ENCODE measurements around the gene DCP2. TPM values are rescaled to one million over a fixed set of nuclear protein-coding genes. Genes with fewer than 3 reads are reported as not detected.

The DCP2 gene
- total and polyA plus RNA-seq, 4 donors = 9.5 to 91.5 (median 29.5) TPM

DNA sequence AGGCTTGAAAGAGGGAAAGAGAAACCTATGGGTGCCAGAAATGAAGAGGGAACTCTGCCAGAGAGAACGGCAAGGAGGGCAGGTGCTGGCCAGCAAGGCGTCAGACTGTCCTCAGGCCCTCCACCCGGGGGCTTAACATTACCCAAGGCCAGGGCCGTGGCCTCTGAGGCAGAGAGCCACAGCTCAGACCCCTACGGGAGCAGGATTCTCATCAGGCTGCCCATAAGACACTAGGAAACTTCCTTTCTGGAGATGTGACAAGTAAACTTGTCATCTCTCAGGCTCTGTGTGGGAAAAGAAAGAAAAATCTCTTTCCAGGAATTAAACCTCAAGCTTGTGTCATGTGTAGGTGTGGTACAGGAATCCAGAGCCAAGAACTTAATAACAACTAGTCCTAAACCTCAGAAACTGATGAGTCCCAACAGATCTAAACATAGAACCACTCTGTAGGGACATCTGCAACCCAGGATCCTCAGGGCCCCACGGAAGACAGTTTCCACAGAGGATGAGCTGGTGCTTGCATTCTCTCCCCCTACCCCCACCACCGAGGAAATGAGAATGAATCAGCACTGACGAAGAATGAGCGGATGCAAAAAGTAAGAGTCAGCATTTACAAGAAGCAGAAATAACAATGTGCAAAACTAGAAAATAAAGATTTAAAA is 74.3 kb downstream of the DCP2 start:
- ATAC-seq (ENCODE audit: insufficient read depth, low FRiP score) (no peak), DNase-seq (no peak)
- Histone ChIP-seq H3K27ac (ENCODE audit: low read depth in 1 of 2, low read length in 1 of 2) (no peak overlapping the region), H3K4me1 (ENCODE audit: control insufficient read depth in 5 of 5, insufficient read depth in 5 of 5, low read length in 5 of 5) (peaks cover 0 to 5% (median 0%) of the 10 kb centered on the region in 5 donors), H3K36me3 (ENCODE audit: control insufficient read depth in 4 of 4, insufficient read depth in 4 of 4, low read length in 4 of 4) (peaks cover 2 to 14% (median 7%) of the 10 kb centered on the region in 4 donors), H3K9ac (ENCODE audit: insufficient read depth in 1 of 2, low read length in 2 of 2) (no peak overlapping the region), H3K4me3 (no peak overlapping the region), H3K9me3 (ENCODE audit: control insufficient read depth in 4 of 4, insufficient read depth in 3 of 4, low read length in 3 of 4) (no peaks in the 10 kb centered on the region), H3K27me3 (ENCODE audit: control insufficient read depth in 3 of 3, insufficient read depth in 3 of 3, low read length in 2 of 3) (no peaks in the 10 kb centered on the region)
- 50 to 51% methylated on average over 9 of the region's 9 CpGs for WGBS, 2 donors
- TF ChIP-seq, protein P1, sequence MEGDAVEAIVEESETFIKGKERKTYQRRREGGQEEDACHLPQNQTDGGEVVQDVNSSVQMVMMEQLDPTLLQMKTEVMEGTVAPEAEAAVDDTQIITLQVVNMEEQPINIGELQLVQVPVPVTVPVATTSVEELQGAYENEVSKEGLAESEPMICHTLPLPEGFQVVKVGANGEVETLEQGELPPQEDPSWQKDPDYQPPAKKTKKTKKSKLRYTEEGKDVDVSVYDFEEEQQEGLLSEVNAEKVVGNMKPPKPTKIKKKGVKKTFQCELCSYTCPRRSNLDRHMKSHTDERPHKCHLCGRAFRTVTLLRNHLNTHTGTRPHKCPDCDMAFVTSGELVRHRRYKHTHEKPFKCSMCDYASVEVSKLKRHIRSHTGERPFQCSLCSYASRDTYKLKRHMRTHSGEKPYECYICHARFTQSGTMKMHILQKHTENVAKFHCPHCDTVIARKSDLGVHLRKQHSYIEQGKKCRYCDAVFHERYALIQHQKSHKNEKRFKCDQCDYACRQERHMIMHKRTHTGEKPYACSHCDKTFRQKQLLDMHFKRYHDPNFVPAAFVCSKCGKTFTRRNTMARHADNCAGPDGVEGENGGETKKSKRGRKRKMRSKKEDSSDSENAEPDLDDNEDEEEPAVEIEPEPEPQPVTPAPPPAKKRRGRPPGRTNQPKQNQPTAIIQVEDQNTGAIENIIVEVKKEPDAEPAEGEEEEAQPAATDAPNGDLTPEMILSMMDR (IDR thresholded peaks at IDR 0.05; ENCODE audit: control extremely low read depth, extremely low read depth) = no peak

DNA sequence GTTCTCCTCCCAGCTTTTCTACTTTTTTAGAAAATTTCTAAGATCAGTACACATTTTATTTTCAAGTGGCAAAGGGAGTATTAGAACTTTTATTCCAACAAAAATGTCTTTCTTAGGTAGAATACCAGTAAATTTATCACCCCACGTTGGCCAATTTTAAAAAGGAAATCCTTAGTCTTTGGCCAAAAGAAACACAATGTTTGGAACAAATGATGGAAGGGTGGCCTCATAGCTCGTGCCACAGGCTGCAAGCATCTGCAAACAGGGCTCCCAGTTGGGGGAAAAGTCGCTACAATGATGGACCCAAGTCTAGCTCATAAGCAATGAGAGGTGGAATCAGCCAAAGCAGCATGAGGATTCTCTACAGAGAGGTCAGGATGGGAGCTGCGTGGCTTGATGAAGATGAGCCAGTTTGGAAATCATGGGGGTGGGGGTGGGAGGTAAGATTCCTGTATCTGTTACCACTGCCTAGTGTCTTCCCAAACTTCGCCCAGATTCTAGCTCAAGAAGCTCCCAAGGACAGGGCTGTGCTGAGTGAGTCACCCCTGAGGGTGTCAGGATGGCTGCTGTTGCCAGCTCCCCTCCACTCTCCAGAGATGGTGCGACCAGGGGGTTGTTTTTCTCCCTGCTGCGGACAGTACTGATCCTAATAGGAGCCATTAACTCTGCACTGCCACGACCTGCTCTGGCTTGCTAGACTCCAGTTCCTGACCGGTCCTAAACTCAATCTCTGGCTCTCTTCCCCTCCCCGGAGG is 75.6 kb downstream of the DCP2 start:
- no peak overlapping the region for H3K27ac ChIP-seq (ENCODE audit: low read depth in 1 of 2, low read length in 1 of 2)
- H3K4me3 ChIP-seq = no peak overlapping the region
- WGBS, 2 donors = 82 to 89% methylated on average over 10 of the region's 10 CpGs
- TF ChIP-seq, protein P1 (IDR thresholded peaks at IDR 0.05; ENCODE audit: control extremely low read depth, extremely low read depth) = no peak
- H3K27me3 ChIP-seq (ENCODE audit: control insufficient read depth in 3 of 3, insufficient read depth in 3 of 3, low read length in 2 of 3) = no peaks in the 10 kb centered on the region
- H3K9me3 ChIP-seq (ENCODE audit: control insufficient read depth in 4 of 4, insufficient read depth in 3 of 4, low read length in 3 of 4) = no peaks in the 10 kb centered on the region
- ATAC-seq (ENCODE audit: insufficient read depth, low FRiP score) = no peak
- peaks cover 0 to 5% (median 0%) of the 10 kb centered on the region in 5 donors for H3K4me1 ChIP-seq (ENCODE audit: control insufficient read depth in 5 of 5, insufficient read depth in 5 of 5, low read length in 5 of 5)
- no peak overlapping the region for H3K9ac ChIP-seq (ENCODE audit: insufficient read depth in 1 of 2, low read length in 2 of 2)
- peaks cover 2 to 14% (median 9%) of the 10 kb centered on the region in 4 donors for H3K36me3 ChIP-seq (ENCODE audit: control insufficient read depth in 4 of 4, insufficient read depth in 4 of 4, low read length in 4 of 4)
- no peak for DNase-seq

GRCh38 chr5:113053511-113053995 is 77.0 kb downstream of the DCP2 start:
- DNase-seq = no peak
- no peak overlapping the region for H3K27ac ChIP-seq (ENCODE audit: low read depth in 1 of 2, low read length in 1 of 2)

More at GRCh38 chr5:113053511-113053995, 77.0 kb downstream of the DCP2 start:
- peaks cover 0 to 5% (median 0%) of the 10 kb centered on the region in 5 donors for H3K4me1 ChIP-seq (ENCODE audit: control insufficient read depth in 5 of 5, insufficient read depth in 5 of 5, low read length in 5 of 5)
- TF ChIP-seq, protein P1 (IDR thresholded peaks at IDR 0.05; ENCODE audit: control extremely low read depth, extremely low read depth) = no peak
- H3K27me3 ChIP-seq (ENCODE audit: control insufficient read depth in 3 of 3, insufficient read depth in 3 of 3, low read length in 2 of 3) = no peaks in the 10 kb centered on the region
- no peak for ATAC-seq (ENCODE audit: insufficient read depth, low FRiP score)
- H3K9ac ChIP-seq (ENCODE audit: insufficient read depth in 1 of 2, low read length in 2 of 2) = no peak overlapping the region
- 89 to 90% methylated on average over 9 of the region's 9 CpGs for WGBS, 2 donors
- no peaks in the 10 kb centered on the region for H3K9me3 ChIP-seq (ENCODE audit: control insufficient read depth in 4 of 4, insufficient read depth in 3 of 4, low read length in 3 of 4)
- no peak overlapping the region for H3K4me3 ChIP-seq
- H3K36me3 ChIP-seq (ENCODE audit: control insufficient read depth in 4 of 4, insufficient read depth in 4 of 4, low read length in 4 of 4) = peaks cover 0 to 8% (median 5%) of the 10 kb centered on the region in 4 donors

Data from lung (tissue), 12 donors.